Ovary (tissue), 9 donors: ENCODE measurements around the gene ATP8B4. TPM values are rescaled to one million over a fixed set of nuclear protein-coding genes. Genes with fewer than 3 reads are reported as not detected.
A peak's percentile ranks its signal among the peaks of the same experiment; 100 is the strongest.

ENCODE experiments used
- DNase-seq, 5 donors: peaks; one replicate each; pipeline ENCODE4 v3.0.0-alpha.2; 2019 to 2020
- H3K27ac ChIP-seq, 2 donors: fragments of 200-600 bp; one replicate each; pipeline versions ENCODE4 v1.5.1 to v1.8.0; 2019 to 2022
- H3K27me3 ChIP-seq: fragments of 200-600 bp; one replicate; pipeline ENCODE4 v1.8.0; 2022
- H3K36me3 ChIP-seq: fragments of 200-600 bp; sonication (generic); one replicate; pipeline ENCODE4 v1.5.1; 2019
- H3K4me1 ChIP-seq: one replicate; pipeline ENCODE4 v1.8.1; 2013; ENCODE audit warnings: mild to moderate bottlenecking, moderate library complexity; ENCODE audit not compliant: insufficient read depth
- H3K4me3 ChIP-seq: fragments of 200-600 bp; sonication (generic); one replicate; pipeline ENCODE4 v1.5.1; 2017
- H3K9me3 ChIP-seq, 2 donors: fragments of 200-600 bp in 1 of 2; sonication (generic) in 1 of 2; one replicate each; pipeline versions ENCODE4 v1.5.1 to v1.8.1; 2013 to 2019; ENCODE audit warnings: mild to moderate bottlenecking in 1 of 2, moderate library complexity in 1 of 2
- CTCF ChIP-seq, 3 donors: fragments of 450-650 bp in 2 of 3; fragments of 200-600 bp in 1 of 3; IDR thresholded peaks; one replicate each; pipeline versions ENCODE4 v1.5.1 to v1.8.0; 2016 to 2022; ENCODE audit warnings: antibody characterized with exemption in 3 of 3, mild to moderate bottlenecking in 1 of 3
- EP300 ChIP-seq: sonication (generic); formaldehyde crosslinking; IDR thresholded peaks from one replicate; pipeline ENCODE4 v1.6.1; 2017; ENCODE audit warnings: antibody characterized with exemption
- POLR2A ChIP-seq: fragments of 450-650 bp; IDR thresholded peaks from one replicate; pipeline ENCODE4 v1.6.1; 2017; ENCODE audit warnings: antibody characterized with exemption, mild to moderate bottlenecking, moderate library complexity
- WGBS, 3 donors: extraction: QIAGEN DNeasy Blood & Tissue Kit in 1 of 3; methylation state at CpG; one replicate each; pipeline versions ENCODE4 v1.1.5 to v1.1.7; 2013 to 2017; 5-methylcytosine and 5-hydroxymethylcytosine counted together
- intact Hi-C, 4 donors: fragments of 100-400 bp; cut with DNase I; formaldehyde crosslinking; loops; one replicate each; pipeline versions ENCODE4 v1.11.0 to v1.15.1; 2022 to 2023
- polyA plus RNA-seq, 2 donors: library from polyadenylated mRNA; stranded (reverse); fragments of 200-250 nt in 1 of 2; fragments of 350-450 nt in 1 of 2; fragmentation: Illumina TruSeq in 1 of 2; extraction: RNeasy Lipid Tissue Mini Kit (QIAGEN cat#74804) in 1 of 2; gene quantifications; one replicate each; pipeline ENCODE4 v1.2.3, GENCODE V29; 2013 to 2014
- total RNA-seq, 7 donors: library from RNA; depleted of rRNA in 2 of 7; stranded (reverse); fragments of >200 nt in 2 of 7; fragmentation: NEBNext Ultra II Directional in 3 of 7; extraction: Animal tissue kit (Norgen Biotek cat#: 25700) in 3 of 7; gene quantifications; one replicate each; pipeline versions ENCODE4 v1.1.0 to v1.2.4, GENCODE V29; 2016 to 2023
- donor health status: DM: no; HTN: no; CAD: no; lungs with moderate emphysema.
- donor health status: DM: no; HTN: no; CAD: no.
- donor health status: Bipolar disorder and iron deficiency.
- donor health status: DM: yes; HTN: yes; CAD: no.
- donor health status: DM: no; HTN: no; CAD: no.
- donor health status: DM: yes; HTN: yes; CAD: no.

The ATP8B4 gene
- total and polyA plus RNA-seq, 9 donors, result 3.7 to 14.4 (median 7.1) TPM

GRCh38 chr15:49901321-49901720, 217.7 kb downstream of the ATP8B4 start:
- intact Hi-C loops, result loop anchor here in 2 of 4 donors (5.0 to 10.0 kb wide), 5 partner anchors 93 to 467 kb away; partner anchors contain the start of genes DTWD1 (in 2 of the 2) and FAM227B (in 2 of the 2)
- peaks cover 12% of the 10 kb centered on the region for H3K4me1 ChIP-seq
- 27 to 41% (median 41%) methylated on average over 1 of the region's 1 CpG for WGBS, 3 donors

GRCh38 chr15:49900903-49901235, 218.2 kb downstream of the ATP8B4 start:
- TF ChIP-seq CTCF (IDR thresholded peaks at IDR 0.05), result no peak
- TF ChIP-seq POLR2A, result no peak
- TF ChIP-seq EP300, result no peak
- no peak for DNase-seq
- 9 to 37% (median 26%) methylated on average over 1 of the region's 1 CpG for WGBS, 3 donors
- intact Hi-C loops, result loop anchor here in 2 of 4 donors (5.0 to 10.0 kb wide), 5 partner anchors 94 to 466 kb away; partner anchors contain the start of genes DTWD1 (in 2 of the 2) and FAM227B (in 2 of the 2)
- no peaks in the 10 kb centered on the region for H3K27me3 ChIP-seq
- no peaks in the 10 kb centered on the region for H3K9me3 ChIP-seq
- H3K36me3 ChIP-seq, result no peaks in the 10 kb centered on the region
- peak overlapping the region in 1 of 2 donors; percentile 85 for H3K27ac ChIP-seq
- peaks cover 13% of the 10 kb centered on the region for H3K4me1 ChIP-seq
- no peak overlapping the region for H3K4me3 ChIP-seq

More at GRCh38 chr15:49901321-49901720, 217.7 kb downstream of the ATP8B4 start:
- no peak for DNase-seq
- Histone ChIP-seq H3K36me3 (no peaks in the 10 kb centered on the region), H3K4me3 (no peak overlapping the region), H3K9me3 (no peaks in the 10 kb centered on the region), H3K27me3 (no peaks in the 10 kb centered on the region), H3K27ac (peak overlapping the region; percentile 65 to 85)
- TF ChIP-seq POLR2A (no peak), CTCF (IDR thresholded peaks at IDR 0.05) (no peak)

GRCh38 chr15:49900006-49900902, 218.8 kb downstream of the ATP8B4 start:
- H3K9me3 ChIP-seq, result no peaks in the 10 kb centered on the region
- no peaks in the 10 kb centered on the region for H3K36me3 ChIP-seq
- TF ChIP-seq CTCF (IDR thresholded peaks at IDR 0.05) (no peak), POLR2A (no peak), EP300 (no peak)
- no peak for DNase-seq
- no peaks in the 10 kb centered on the region for H3K27me3 ChIP-seq
- peak overlapping the region in 1 of 2 donors; percentile 85 for H3K27ac ChIP-seq
- H3K4me3 ChIP-seq, result no peak overlapping the region
- peaks cover 15% of the 10 kb centered on the region for H3K4me1 ChIP-seq
- intact Hi-C loops, result loop anchor here in 2 of 4 donors (5.0 to 10.0 kb wide), 5 partner anchors 95 to 465 kb away; partner anchors contain the start of genes DTWD1 (in 2 of the 2) and FAM227B (in 2 of the 2)
- 19 to 24% (median 24%) methylated on average over 5 of the region's 5 CpGs for WGBS, 3 donors

GRCh38 chr15:49898575-49899283, 220.3 kb downstream of the ATP8B4 start:
- Histone ChIP-seq H3K36me3 (no peaks in the 10 kb centered on the region), H3K4me1 (peaks cover 17% of the 10 kb centered on the region), H3K27me3 (no peaks in the 10 kb centered on the region), H3K27ac (peak overlapping the region in 1 of 2 donors; percentile 85), H3K9me3 (no peaks in the 10 kb centered on the region), H3K4me3 (no peak overlapping the region)
- TF ChIP-seq POLR2A (no peak), CTCF (IDR thresholded peaks at IDR 0.05) (no peak)
- intact Hi-C loops, result no loop called here
- DNase-seq, result no peak
- WGBS, 3 donors, result 98% methylated on average over 2 of the region's 2 CpGs
